Measurements from ENCODE around the gene MARK4. TPM values are rescaled to one million over a fixed set of nuclear protein-coding genes. Genes with fewer than 3 reads are reported as not detected.

MARK4 gene
- total and polyA plus RNA-seq, 4 donors = 3.5 to 11.1 (median 6.1) TPM

DNA sequence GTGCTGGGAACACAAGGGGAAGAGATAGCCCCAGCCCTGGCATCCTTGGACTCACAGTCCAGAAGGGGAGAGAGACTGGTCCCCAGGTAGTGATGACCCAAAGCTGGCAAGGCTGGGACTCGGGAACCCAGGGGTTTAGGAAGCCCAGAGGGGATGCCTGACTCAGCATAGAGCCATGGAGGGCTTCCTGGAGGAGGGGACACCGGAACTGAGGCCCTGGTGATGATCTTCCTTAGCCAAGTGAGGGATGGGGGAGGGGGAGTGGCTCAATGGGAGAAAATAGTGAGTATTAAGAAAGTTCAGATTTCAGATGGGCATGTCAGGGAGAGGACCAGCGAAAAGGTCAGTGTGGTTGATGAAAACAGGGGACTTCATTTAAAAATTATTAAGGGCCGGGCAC lies 32.6 kb upstream of the MARK4 start:
- Histone ChIP-seq H3K9me3 (ENCODE audit: control insufficient read depth in 4 of 4, low read length in 3 of 4) (no peaks in the 10 kb centered on the region), H3K36me3 (ENCODE audit: control insufficient read depth in 4 of 4, insufficient read depth in 3 of 4, low read depth in 1 of 4, low read length in 3 of 4) (no peaks in the 10 kb centered on the region), H3K4me1 (ENCODE audit: control insufficient read depth in 4 of 4, insufficient read depth in 4 of 4, low read length in 3 of 4) (peaks cover 0 to 9% (median 2%) of the 10 kb centered on the region in 4 donors), H3K27me3 (ENCODE audit: control insufficient read depth in 4 of 4, insufficient read depth in 4 of 4, low read length in 3 of 4) (peaks cover 0 to 3% (median 0%) of the 10 kb centered on the region in 4 donors), H3K4me3 (ENCODE audit: low read depth in 1 of 3, low read length in 3 of 3) (no peak overlapping the region), H3K9ac (ENCODE audit: low read depth in 1 of 2, low read length in 2 of 2) (no peak overlapping the region), H3K27ac (ENCODE audit: low read depth in 1 of 2, low read length in 2 of 2) (no peak overlapping the region)
- TF ChIP-seq, protein P1, sequence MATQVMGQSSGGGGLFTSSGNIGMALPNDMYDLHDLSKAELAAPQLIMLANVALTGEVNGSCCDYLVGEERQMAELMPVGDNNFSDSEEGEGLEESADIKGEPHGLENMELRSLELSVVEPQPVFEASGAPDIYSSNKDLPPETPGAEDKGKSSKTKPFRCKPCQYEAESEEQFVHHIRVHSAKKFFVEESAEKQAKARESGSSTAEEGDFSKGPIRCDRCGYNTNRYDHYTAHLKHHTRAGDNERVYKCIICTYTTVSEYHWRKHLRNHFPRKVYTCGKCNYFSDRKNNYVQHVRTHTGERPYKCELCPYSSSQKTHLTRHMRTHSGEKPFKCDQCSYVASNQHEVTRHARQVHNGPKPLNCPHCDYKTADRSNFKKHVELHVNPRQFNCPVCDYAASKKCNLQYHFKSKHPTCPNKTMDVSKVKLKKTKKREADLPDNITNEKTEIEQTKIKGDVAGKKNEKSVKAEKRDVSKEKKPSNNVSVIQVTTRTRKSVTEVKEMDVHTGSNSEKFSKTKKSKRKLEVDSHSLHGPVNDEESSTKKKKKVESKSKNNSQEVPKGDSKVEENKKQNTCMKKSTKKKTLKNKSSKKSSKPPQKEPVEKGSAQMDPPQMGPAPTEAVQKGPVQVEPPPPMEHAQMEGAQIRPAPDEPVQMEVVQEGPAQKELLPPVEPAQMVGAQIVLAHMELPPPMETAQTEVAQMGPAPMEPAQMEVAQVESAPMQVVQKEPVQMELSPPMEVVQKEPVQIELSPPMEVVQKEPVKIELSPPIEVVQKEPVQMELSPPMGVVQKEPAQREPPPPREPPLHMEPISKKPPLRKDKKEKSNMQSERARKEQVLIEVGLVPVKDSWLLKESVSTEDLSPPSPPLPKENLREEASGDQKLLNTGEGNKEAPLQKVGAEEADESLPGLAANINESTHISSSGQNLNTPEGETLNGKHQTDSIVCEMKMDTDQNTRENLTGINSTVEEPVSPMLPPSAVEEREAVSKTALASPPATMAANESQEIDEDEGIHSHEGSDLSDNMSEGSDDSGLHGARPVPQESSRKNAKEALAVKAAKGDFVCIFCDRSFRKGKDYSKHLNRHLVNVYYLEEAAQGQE (IDR thresholded peaks at IDR 0.05) = no peak
- TF ChIP-seq GABPA (IDR thresholded peaks at IDR 0.05 in 1 of 2, conservative IDR thresholded peaks at IDR 0.05 in 1 of 2) (no peak), FOXA1 (IDR thresholded peaks at IDR 0.05) (no peak), JUND (IDR thresholded peaks at IDR 0.05) (no peak), EGR1 (IDR thresholded peaks at IDR 0.05; ENCODE audit: low read depth in 2 of 2) (no peak), TAF1 (conservative IDR thresholded peaks at IDR 0.05) (no peak), FOXA2 (IDR thresholded peaks at IDR 0.05) (no peak), NR2F2 (IDR thresholded peaks at IDR 0.05) (no peak), YY1 (IDR thresholded peaks at IDR 0.05) (no peak), RXRA (IDR thresholded peaks at IDR 0.05) (no peak), HNF4A (conservative IDR thresholded peaks at IDR 0.05) (no peak), HNF4G (IDR thresholded peaks at IDR 0.05) (no peak), SP1 (IDR thresholded peaks at IDR 0.05) (no peak)
- TF ChIP-seq, protein P2, sequence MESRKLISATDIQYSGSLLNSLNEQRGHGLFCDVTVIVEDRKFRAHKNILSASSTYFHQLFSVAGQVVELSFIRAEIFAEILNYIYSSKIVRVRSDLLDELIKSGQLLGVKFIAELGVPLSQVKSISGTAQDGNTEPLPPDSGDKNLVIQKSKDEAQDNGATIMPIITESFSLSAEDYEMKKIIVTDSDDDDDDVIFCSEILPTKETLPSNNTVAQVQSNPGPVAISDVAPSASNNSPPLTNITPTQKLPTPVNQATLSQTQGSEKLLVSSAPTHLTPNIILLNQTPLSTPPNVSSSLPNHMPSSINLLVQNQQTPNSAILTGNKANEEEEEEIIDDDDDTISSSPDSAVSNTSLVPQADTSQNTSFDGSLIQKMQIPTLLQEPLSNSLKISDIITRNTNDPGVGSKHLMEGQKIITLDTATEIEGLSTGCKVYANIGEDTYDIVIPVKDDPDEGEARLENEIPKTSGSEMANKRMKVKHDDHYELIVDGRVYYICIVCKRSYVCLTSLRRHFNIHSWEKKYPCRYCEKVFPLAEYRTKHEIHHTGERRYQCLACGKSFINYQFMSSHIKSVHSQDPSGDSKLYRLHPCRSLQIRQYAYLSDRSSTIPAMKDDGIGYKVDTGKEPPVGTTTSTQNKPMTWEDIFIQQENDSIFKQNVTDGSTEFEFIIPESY (IDR thresholded peaks at IDR 0.05) = no peak
- TF ChIP-seq, protein P3, sequence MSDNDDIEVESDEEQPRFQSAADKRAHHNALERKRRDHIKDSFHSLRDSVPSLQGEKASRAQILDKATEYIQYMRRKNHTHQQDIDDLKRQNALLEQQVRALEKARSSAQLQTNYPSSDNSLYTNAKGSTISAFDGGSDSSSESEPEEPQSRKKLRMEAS (IDR thresholded peaks at IDR 0.05) = no peak
- TF ChIP-seq, protein P4, sequence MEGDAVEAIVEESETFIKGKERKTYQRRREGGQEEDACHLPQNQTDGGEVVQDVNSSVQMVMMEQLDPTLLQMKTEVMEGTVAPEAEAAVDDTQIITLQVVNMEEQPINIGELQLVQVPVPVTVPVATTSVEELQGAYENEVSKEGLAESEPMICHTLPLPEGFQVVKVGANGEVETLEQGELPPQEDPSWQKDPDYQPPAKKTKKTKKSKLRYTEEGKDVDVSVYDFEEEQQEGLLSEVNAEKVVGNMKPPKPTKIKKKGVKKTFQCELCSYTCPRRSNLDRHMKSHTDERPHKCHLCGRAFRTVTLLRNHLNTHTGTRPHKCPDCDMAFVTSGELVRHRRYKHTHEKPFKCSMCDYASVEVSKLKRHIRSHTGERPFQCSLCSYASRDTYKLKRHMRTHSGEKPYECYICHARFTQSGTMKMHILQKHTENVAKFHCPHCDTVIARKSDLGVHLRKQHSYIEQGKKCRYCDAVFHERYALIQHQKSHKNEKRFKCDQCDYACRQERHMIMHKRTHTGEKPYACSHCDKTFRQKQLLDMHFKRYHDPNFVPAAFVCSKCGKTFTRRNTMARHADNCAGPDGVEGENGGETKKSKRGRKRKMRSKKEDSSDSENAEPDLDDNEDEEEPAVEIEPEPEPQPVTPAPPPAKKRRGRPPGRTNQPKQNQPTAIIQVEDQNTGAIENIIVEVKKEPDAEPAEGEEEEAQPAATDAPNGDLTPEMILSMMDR (IDR thresholded peaks at IDR 0.05; ENCODE audit: low read depth, low read length, missing input control) = no peak
- WGBS = 52% methylated on average over 4 of the region's 4 CpGs
- no peak for DNase-seq (ENCODE audit: low spot score)

Measured in liver (tissue), 9 donors.